HepG2 (cell line): ENCODE results near the gene EBLN2. TPM values are rescaled to one million over a fixed set of nuclear protein-coding genes. Genes with fewer than 3 reads are reported as not detected.

Experiments used
- CCDC6 ChIP-seq: sonication (generic); formaldehyde crosslinking; IDR thresholded peaks from 2 replicates; pipeline ENCODE4 v1.8.1; 2022; ENCODE audit warnings: mild to moderate bottlenecking, missing genetic modification reagents, moderate library complexity
- DMAP1 ChIP-seq: IDR thresholded peaks from 2 replicates; pipeline ENCODE4 v1.6.1; 2016
- ELF3 ChIP-seq: IDR thresholded peaks from 2 replicates; pipeline ENCODE4 v1.6.1; 2016; ENCODE audit warnings: missing genetic modification reagents, missing compliant biosample characterization
- FOXP4 ChIP-seq: sonication (generic); formaldehyde crosslinking; IDR thresholded peaks from 2 replicates; pipeline ENCODE4 v1.4.0; 2020; ENCODE audit warnings: missing genetic modification reagents
- GMEB2 ChIP-seq: IDR thresholded peaks from 2 replicates; pipeline ENCODE4 v1.6.1; 2016; ENCODE audit warnings: missing biosample characterization, missing genetic modification reagents, low read depth
- PHF20 ChIP-seq: sonication (generic); formaldehyde crosslinking; IDR thresholded peaks from 2 replicates; pipeline ENCODE4 v1.5.0; 2020; ENCODE audit warnings: mild to moderate bottlenecking, missing genetic modification reagents
- RXRB ChIP-seq: IDR thresholded peaks from 2 replicates; pipeline ENCODE4 v1.6.1; 2016; ENCODE audit warnings: borderline replicate concordance, missing genetic modification reagents, missing compliant biosample characterization
- ZNF576 ChIP-seq: sonication (generic); formaldehyde crosslinking; IDR thresholded peaks from 2 replicates; pipeline ENCODE4 v1.4.0; 2020; ENCODE audit warnings: mild to moderate bottlenecking, missing genetic modification reagents
- ZSCAN30 ChIP-seq: sonication (generic); formaldehyde crosslinking; IDR thresholded peaks from 2 replicates; pipeline ENCODE4 v1.5.0; 2020; ENCODE audit warnings: mild to moderate bottlenecking, missing genetic modification reagents
- polyA plus RNA-seq, 8 experiments: library from polyadenylated mRNA; depleted of rRNA in 3 of 8; stranded (reverse) in 7 of 8; unstranded in 1 of 8; fragments of >200 nt; fragmentation: Illumina TruSeq in 4 of 8; extraction: Trizol in 4 of 8; gene quantifications; 2 replicates each; pipeline versions ENCODE4 v1.2.1 to v1.2.3, GENCODE V29; 2011 to 2016; ENCODE audit warnings: low read depth in 4 of 8, missing spikeins in 1 of 8, mixed read lengths in 1 of 8; ENCODE audit not compliant: insufficient read depth in 1 of 8
- total RNA-seq, 5 experiments: library from RNA; depleted of rRNA; stranded (reverse); fragments of >200 nt; fragmentation: Illumina TruSeq; extraction: Trizol; gene quantifications; 2 replicates each; pipeline ENCODE4 v1.2.3, GENCODE V29; 2016; ENCODE audit warnings: low read depth in 1 of 5
- TF ChIP-seq, protein P1 (sequence below): sonication (generic); formaldehyde crosslinking; IDR thresholded peaks from 2 replicates; pipeline ENCODE4 v1.4.0; 2020; ENCODE audit warnings: mild to moderate bottlenecking, missing genetic modification reagents

Gene EBLN2
- total and polyA plus RNA-seq, 2 of the 13 experiments (the other 11 are each of a cell fraction or from before 2014, with no cell fraction given) = 3.3 to 8.3 TPM

- TF ChIP-seq, protein P1, sequence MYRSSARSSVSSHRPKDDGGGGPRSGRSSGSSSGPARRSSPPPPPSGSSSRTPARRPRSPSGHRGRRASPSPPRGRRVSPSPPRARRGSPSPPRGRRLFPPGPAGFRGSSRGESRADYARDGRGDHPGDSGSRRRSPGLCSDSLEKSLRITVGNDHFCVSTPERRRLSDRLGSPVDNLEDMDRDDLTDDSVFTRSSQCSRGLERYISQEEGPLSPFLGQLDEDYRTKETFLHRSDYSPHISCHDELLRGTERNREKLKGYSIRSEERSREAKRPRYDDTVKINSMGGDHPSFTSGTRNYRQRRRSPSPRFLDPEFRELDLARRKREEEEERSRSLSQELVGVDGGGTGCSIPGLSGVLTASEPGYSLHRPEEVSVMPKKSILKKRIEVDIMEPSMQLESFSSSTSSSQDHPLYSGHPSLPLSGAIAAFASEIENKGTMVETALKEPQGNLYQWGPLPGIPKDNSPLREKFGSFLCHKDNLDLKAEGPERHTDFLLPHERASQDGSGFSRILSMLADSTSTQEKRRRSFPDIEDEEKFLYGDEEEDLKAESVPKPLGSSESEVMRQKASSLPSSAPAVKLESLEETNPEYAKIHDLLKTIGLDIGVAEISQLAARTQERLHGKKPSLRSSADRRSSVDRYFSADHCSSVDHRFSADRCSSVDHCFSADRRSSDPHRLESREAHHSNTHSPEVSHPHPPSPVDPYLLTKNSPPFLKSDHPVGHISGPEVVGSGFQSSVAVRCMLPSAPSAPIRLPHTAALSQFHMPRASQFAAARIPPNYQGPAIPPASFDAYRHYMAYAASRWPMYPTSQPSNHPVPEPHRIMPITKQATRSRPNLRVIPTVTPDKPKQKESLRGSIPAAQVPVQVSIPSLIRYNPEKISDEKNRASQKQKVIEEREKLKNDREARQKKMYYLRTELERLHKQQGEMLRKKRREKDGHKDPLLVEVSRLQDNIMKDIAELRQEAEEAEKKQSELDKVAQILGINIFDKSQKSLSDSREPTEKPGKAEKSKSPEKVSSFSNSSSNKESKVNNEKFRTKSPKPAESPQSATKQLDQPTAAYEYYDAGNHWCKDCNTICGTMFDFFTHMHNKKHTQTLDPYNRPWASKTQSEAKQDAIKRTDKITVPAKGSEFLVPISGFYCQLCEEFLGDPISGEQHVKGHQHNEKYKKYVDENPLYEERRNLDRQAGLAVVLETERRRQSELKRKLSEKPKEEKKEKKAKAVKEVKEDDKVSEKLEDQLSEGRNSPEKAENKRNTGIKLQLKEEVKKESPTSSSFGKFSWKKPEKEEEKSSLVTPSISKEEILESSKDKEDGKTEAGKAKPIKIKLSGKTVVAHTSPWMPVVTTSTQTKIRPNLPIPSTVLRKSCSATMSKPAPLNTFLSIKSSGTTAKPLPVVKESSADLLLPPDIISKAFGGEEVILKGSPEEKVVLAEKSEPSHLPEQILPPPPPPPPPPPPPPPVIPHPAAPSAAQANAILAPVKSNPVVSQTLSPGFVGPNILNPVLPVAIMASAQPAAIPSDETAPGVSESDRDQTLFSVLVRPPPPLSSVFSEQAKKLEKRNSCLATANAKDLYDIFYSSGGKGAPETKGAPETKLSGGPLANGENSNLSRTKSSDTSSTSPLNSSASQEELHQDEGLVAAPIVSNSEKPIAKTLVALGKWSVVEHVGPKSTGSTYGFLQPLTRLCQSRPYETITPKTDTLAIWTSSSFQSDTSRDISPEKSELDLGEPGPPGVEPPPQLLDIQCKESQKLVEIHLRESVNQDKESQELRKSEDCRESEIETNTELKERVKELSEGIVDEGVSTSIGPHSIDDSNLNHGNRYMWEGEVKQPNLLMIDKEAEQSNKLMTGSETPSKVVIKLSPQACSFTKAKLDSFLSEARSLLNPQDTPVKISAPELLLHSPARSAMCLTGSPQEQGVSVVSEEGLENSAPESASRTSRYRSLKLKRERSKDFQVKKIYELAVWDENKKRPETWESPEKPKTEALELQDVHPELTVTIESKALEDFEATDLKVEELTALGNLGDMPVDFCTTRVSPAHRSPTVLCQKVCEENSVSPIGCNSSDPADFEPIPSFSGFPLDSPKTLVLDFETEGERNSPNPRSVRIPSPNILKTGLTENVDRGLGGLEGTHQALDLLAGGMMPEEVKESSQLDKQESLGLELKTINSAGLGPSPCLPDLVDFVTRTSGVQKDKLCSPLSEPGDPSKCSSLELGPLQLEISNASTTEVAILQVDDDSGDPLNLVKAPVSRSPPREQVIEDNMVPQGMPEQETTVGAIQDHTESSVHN (CRISPR knock-in tag) = no peak
- TF ChIP-seq GMEB2 (CRISPR knock-in tag) (no peak), DMAP1 (no peak), ELF3 (no peak), RXRB (CRISPR knock-in tag) (peak; percentile 65; the same call in 1 of the 2 replicates), ZSCAN30 (CRISPR knock-in tag) (no peak), CCDC6 (CRISPR knock-in tag) (no peak), ZNF576 (CRISPR knock-in tag) (no peak), PHF20 (CRISPR knock-in tag) (no peak), FOXP4 (CRISPR knock-in tag) (no peak)
These were observed 35.2 kb upstream of the EBLN2 start (continued) for GRCh38 chr3:73026111-73026759.
